ENCODE measurements around the gene TRMT2A. TPM values are rescaled to one million over a fixed set of nuclear protein-coding genes. Genes with fewer than 3 reads are reported as not detected.

The TRMT2A gene
- total RNA-seq, 1 donor from 2014 or later, result 25.9 TPM

DNA sequence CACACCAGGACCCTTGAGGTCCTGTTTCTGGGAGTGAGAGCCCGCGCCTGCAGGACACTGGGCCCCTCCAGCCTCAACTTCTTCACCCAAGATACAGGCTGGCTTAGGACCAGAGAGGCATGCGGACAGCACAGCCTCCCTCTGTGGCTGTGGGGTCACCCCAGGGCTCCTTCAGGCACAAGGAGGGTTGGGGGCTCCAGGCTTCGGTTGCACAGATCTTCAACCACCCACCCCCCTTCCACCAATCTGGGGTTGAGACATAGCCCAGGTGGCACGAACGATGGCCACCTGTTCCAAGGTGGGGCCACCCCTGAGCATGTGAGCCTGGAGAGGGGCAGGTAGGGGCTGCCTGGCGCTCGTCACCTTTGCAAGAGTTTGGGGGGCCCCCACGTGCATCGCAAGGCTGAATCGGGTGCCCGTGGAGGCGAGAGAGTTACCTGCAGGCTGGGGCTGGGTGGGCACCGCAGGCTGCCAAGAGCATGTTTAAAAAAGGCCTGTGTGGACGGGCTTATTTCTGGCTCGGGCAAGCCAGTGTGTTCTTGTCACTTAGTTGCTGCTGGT is 15.7 kb upstream of the TRMT2A start:
- no peak for DNase-seq

DNA sequence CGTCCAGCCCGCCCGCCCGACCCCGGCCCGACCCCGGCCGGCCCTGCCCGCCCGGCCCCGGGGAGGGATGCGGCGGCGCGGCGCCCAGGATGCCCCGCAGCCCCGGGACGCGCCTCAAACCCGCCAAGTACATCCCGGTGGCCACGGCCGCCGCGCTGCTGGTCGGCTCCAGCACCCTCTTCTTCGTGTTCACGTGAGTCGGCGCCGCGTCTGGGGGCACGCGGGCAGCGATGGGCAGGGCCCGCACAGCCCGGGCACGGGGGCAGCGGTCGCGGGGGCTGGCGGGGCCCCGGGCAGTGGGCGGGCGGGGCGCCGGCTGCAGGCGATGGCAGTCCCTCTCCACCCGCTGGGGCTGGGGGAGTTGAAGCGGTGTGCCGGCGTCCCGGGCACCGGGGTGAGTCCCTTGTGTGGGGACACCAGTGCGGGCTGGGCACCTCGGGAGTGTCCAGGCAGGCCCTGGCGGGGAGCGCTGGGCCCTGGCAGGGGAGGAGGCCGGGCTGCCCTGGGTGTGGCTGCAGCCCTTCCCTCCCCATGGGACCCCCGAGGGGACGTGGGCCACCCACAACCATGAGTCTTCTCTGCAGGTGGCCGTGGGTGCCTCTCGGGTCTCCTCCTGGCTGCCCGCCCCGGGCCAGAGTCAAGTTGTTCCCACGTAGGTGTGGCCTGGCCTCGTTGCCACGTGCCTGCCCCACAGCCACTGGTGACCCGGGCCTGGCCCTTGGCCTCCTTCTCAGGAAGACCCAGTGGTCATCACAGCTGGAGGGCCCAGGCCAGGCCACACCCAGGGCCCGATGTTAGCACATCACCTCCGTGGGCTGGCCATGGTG is 15.0 kb upstream of the TRMT2A start:
- DNase-seq, result no peak

DNA sequence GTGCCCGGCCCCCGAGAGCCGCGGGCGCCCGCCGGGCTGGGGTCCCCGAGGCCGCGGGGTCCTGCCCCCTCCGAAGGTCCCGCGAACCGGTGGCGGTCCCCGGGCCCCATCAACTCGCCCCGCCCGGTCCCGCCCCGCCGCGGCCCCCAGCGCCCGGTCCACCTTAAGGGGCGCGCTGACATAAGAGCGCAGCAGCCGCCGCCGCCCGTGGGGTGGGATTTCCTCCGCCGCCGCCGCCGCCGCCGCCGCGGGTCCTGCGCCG is 14.5 kb upstream of the TRMT2A start, which contains the start of gene ZDHHC8:
TSS of gene ZDHHC8 (plus strand) at position 208 of the 262 bp plus-strand sequence. CDS start 144 bp downstream, outside the sequence.
- no peak for DNase-seq

- DNase-seq, result peak; percentile 76
Measured at GRCh38 chr22:20130731-20131596, 13.9 kb upstream of the TRMT2A start.

- no peak for DNase-seq
Measured at GRCh38 chr22:20130319-20130718, 13.3 kb upstream of the TRMT2A start.

DNA sequence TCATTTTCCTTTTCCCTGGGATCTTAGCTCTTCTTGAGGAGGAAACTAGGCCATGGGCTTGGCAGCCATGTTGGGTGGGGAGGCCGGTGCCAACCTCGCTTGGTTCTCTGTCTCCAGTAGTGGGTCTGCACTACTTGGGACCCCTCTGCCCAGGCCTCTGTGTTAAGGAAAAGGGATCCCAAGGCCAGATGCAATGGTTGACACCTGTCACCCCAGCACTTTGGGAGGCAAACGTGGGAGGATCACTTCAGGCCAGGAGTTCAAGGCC is 12.7 kb upstream of the TRMT2A start:
- no peak for DNase-seq

GRCh38 chr22:20128902-20129746 is 12.1 kb upstream of the TRMT2A start:
- no peak for DNase-seq

- no peak for DNase-seq
Measured at GRCh38 chr22:20128619-20128901, 11.5 kb upstream of the TRMT2A start.

DNA sequence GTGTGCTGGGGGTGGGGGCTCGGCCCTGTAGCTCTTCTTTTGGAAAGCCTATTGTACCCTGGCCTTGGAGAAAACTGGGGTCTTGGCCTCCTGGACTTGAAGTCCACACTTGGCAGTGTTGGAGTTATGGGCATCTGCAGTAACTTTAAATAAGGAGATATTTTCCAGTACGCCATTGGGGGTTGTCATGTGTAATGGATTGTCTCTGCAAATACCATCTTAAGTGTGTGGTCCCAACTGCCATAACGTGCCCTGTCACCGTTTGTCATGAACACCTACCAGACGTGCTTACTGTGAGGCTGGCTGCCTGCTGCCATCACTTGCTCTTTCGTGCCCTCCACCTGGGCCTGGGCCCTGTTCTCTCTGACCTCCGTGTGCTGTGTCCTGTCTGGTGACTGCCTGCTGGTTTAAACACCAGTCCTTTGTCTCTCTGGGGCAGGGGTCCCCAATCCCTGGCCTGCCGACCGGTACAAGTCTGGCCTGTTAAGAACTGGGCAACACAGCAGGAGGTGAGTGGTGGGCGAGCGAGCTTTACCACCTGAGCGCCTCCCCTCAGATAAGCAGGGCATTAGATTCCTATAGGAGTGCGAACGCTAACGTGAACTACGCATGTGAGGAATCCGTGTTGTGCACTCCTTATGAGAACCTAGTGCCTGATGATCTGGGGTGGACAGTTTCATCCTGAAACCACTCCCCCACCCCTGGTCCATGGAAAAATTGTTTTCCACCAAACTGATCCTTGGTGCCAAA is 11.0 kb upstream of the TRMT2A start:
- DNase-seq, result no peak

- no peak for DNase-seq
Measured at GRCh38 chr22:20127318-20127868, 10.4 kb upstream of the TRMT2A start.

DNA sequence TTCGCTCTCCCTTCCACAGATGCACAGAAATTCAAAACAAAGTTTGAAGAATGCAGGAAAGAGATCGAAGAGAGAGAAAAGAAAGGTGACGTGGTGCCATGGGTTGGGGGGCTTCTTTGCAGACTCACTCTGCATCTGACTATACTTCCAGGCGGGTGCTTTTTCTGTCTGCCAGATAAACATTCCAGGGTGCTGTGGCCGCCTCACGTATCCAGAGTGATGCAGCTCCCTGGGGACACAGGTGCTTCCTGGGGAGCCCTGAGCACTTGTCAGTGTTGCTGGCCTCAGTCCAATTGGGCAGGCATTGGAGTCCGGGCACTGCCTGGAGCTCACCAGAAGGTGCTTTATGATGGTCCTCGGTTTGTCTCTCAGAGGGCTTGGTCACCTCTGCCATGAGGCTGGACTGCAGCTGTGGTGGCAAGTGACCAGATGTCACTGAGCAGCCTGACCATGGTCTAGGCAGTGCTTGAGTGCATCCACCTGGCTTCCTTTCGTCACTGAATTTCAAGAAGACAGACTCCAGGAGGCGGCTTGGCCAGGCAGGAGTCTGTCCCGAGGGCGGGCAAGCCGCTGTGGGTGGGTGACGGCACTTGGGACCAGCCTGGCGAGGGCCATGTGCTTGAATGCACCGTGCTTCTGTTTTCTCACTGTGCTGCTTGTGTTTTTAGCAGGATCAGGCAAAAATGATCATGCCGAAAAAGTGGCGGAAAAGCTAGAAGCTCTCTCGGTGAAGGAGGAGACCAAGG is 9.4 kb upstream of the TRMT2A start:
- DNase-seq, result no peak

DNA sequence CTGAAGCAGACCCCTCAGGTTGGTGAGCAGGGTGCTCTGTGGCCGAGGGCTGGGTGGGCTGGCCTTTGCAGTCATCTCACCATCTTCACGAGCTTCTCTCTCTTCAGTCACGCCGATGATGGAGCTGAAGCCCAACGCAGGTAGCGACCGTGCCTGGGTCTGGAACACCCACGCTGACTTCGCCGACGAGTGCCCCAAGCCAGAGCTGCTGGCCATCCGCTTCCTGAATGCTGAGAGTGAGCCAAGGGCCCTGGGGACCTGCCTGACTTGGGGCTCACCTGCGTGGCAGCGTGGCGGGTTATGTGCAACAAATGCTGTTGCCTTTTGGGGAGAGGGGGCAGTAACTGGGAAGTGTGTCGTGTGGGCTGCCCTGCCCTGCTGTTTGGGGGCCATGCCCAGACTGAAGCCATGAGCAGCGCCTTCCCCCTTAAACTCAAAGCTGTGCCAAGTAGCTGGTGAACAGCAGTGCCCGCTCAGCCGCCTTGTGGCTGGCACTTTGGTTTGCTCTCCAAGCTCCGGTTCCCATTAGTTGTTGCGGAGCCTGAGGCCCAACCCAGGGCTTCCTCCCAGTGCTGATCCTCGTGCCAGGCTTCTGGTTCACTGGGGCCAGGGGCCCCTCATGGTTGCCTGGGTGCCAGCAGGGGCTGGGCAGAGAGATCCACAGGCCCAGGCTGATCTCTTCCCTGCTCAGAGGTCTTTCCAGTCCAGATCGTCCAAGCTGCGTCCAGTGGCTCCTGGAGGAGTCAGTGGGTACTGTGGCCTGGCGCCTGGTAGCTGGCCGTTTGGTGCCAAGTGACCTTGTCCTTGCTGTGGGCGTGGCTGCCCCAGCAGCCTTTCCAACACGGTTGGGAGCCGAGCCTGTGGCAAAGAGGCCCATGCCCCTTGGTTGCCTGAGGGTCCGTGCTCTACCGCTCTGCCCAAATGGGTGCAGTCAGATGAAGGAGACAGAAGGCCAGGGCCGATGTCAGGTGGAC is 8.5 kb upstream of the TRMT2A start:
- DNase-seq, result no peak

DNA sequence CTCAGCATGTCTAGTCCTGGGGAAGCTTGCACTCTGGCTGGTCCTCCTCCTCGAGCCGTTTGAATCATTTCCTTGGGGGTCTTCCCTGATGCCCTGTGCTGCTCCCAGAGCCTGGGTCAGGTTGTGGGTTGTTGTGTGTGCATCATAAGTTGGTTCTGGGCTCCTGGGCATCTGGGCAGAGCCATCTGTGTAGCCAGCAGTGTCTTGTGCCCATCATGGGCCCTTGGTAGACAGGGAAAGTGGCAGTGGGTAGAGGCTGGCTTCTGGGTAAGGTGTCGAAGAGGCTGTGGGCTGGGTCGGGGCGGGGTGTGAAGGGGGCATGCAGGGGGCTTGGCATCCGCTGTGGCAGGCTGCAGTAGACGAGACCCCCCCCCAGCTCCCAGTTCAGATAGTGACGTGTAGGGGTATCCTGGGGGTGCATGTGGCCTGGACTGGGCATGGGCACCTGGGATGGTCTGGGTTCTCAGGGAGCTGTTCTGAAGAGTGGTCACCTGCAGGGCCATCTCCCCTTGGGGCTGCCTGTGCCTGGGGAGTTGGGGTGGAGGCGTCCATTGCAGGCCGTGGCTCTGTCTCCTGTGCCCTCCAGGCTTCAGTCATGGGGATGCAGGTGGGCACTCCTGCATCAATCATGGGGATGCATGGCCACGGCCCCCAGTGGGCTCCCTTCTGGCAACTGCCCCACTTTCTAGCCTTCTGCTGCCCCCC is 7.2 kb upstream of the TRMT2A start:
- DNase-seq, result no peak

DNA sequence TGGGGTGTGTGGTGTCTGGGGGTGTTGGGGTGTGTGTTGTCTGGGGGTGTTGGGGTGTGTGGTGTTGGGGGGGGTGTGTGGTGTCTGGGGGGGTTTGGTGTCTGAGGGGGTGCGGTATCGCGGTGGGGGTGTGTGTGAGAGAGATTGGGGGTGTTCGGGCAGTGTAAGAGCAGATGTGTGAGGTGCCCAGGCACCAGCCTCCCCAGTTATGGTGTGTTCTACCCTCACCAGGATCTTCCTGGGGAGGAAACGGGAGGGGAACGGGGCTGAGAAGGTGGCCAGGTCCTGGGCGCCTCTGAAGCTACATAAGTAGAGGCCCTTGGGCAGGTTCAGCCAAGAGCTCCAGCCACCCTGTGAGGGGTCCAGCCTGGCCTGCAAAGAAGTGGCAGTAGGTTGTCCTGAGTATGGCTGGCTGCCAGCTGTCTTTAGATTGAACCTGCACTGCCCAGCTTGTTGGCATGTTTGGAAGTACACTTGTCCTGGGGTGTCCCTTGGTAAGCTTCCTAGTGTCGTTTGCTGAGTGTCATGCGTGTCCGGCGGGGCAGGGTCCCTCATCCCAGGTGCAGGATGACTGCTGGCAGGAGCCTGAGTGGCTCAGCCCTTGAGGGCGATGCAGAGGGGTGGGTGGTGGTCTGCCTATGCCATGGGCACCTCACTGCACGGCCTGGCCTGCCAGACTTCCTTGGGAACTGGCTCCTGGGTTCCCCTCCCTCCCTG is 6.5 kb upstream of the TRMT2A start:
- no peak for DNase-seq

- DNase-seq, result no peak
Measured at GRCh38 chr22:20121856-20122415, 4.9 kb upstream of the TRMT2A start.

- no peak for DNase-seq
Measured at GRCh38 chr22:20118300-20119020, 1.4 kb upstream of the TRMT2A start.

DNA sequence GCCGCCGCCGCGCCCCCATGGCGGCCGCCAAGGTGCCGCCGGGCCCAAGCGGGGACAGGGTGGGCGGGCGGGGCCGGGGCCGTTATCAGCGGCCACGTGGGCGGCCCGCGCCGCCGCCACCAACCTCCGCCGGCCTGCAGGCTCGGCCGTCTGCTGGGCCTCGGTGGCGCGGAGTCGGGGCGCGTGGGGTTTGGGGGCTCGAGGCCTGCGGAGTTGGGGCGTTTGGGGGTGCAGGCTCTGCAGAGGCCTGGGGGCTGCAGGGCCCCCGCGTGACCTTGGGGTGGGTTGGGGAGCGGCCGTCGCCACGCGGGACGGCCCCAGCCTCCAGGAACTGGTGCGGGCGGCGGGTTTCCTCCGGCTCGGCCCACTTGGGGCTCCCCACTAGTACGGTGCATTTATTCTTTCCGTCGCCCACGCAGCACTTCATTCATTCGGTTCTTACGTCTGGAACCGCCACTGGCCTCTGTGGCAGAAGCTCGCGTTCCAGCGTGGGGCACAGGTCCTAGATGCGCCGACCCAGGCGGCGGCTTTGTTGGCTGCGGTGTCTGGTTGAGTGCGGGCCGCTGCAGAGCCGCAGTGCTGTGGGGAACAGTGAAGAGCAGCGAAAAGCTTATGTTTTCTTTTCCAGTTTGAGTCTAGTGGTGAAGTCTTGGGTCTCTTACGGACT is 740 bp upstream of the TRMT2A start:
- DNase-seq, result no peak

Measured in occipital lobe (tissue), 2 donors.